Left cardiac atrium (tissue), 4 donors: ENCODE measurements around the gene SEC11C. TPM values are rescaled to one million over a fixed set of nuclear protein-coding genes. Genes with fewer than 3 reads are reported as not detected.

ENCODE experiments used
- ATAC-seq, 2 donors: fragments of 200-7000 bp; cut with Tn5 transposase; one replicate each; pipeline ENCODE4 v1.9.1; 2020; ENCODE audit warnings: mild to moderate bottlenecking in 2 of 2, moderate library complexity in 2 of 2
- DNase-seq: peaks from one replicate; pipeline ENCODE4 v3.0.0-alpha.2; 2020
- intact Hi-C, 2 donors: fragments of 100-400 bp; cut with DNase I; formaldehyde crosslinking; loops; one replicate each; pipeline versions ENCODE4 v1.14.1 to v1.15.1; 2022 to 2023
- long read RNA-seq: library from polyadenylated mRNA; unstranded; transcript quantifications from one replicate; pipeline ENCODE4 v2.0.0, GENCODE V29; 2021
- total RNA-seq, 2 donors: library from RNA; stranded (reverse); fragmentation: NEBNext Ultra II Directional; extraction: Animal tissue kit (Norgen Biotek cat#: 25700); gene quantifications; one replicate each; pipeline ENCODE4 v1.2.1, GENCODE V29; 2021
- donor health status: DM: no; HTN: yes; CAD: no.
- donor health status: DM: no; HTN: yes; CAD: no; lungs with severe emphysema.
- donor health status: DM: yes; HTN: yes; CAD: no.
- donor health status: Dilated cardiomyopathy.

Gene SEC11C
- 10 to 100 TPM; 35.0 to 43.9 TPM for total RNA-seq
- long read RNA-seq, partial matches to known transcripts = 0 of 6 reads
- long read RNA-seq, other reads (novel, unspliced or antisense) = 1 of 6 reads

DNA sequence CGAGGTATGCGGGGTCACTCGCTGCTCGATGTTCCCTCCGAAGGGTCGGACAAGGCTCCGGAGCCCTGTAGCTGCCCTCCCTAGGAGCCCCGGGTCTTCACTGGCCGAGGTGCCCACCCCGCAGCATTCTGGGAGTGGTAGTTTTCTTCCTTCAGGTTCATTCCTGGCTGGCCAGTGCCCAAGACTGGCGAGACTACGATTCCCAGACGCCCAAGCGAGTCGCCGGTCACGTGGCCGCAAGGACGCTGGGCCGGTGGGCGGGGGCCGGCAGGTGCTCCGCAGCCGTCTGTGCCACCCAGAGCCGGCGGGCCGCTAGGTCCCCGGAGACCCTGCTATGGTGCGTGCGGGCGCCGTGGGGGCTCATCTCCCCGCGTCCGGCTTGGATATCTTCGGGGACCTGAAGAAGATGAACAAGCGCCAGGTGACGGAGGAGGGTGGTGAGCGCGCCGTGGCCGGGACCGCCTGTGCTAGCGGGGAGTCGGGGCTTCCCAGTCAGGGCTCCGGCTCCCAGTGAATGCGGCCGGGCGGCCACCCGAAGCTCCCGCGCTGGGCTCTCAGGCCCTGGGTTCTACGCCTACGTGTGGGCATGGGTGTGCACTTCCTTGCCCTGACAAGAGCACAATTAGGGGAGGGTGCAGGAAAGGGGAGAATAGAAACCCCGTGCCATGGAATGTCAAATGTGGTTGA lies at the start of gene SEC11C:
SEC11C (plus strand) TSS at position 270 of the 687 bp plus-strand sequence; CDS start at position 335, 65 bp downstream.
- intact Hi-C loops = no loop called here
- DNase-seq (peak; percentile 98), ATAC-seq (peak; percentile 97 to 99)

- intact Hi-C loops = no loop called here
- ATAC-seq (no peak), DNase-seq (no peak)
These were observed 48.6 kb upstream of the SEC11C start for GRCh38 chr18:59090966-59091603.

DNA sequence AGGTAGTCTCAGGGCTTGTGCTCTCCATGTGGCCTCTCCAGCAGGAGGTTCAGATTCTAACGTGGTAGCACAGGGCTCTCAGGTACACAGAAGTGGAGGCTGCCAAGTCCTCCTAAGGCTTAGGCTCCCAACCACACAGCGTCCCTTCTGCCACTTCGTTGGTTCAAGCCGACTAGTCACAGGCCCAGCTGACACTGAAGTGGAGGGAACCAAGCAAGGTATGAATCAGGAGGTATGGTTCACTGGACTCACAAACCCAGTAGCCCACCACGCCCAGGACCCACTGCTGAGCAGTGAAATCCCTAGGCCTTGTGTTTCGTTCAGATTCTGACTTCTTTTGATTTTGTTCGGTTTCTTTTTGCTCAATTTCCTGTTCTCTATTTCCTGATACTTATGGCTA lies 46.0 kb upstream of the SEC11C start:
- intact Hi-C loops = no loop called here

GRCh38 chr18:59094569-59094968 lies 45.1 kb upstream of the SEC11C start:
- intact Hi-C loops = no loop called here
- DNase-seq (no peak), ATAC-seq (no peak)

More for the DNA sequence above, 46.0 kb upstream of the SEC11C start:
- DNase-seq = no peak
- ATAC-seq = no peak

GRCh38 chr18:59096098-59096789 lies 43.4 kb upstream of the SEC11C start:
- no peak for ATAC-seq
- intact Hi-C loops = no loop called here
- DNase-seq = no peak

DNA sequence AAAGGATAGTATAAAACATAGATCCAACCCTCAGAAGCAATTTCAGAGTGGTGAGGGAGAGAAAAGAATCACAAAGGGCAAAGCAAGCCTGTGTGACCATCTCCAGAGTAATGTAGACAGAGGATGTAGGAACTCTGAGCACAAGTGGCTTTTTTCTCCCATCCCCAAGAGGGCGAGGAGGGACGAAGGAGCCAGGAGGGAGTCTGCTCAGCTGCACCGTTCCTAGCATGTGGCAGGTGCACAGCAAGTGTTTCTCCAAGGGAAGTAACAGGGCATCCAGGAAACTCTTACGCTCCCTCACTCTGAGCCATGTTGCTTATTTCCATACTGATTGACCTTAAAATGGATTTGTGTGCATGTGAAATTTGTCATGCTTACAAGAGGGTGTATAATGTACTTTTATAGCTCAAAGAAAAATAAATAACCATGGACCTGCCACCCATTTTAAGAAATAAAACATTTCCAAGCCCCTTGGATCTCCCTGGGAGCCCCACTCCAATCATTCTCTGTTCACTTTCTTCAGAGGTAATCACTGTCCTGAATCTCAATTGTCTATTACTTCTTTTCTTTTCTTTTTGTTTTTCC lies 37.8 kb upstream of the SEC11C start:
- no peak for ATAC-seq
- intact Hi-C loops = no loop called here
- DNase-seq = no peak

- ATAC-seq (no peak), DNase-seq (no peak)
- intact Hi-C loops = no loop called here
These were observed 30.3 kb upstream of the SEC11C start for GRCh38 chr18:59109375-59109774.

- ATAC-seq (no peak), DNase-seq (no peak)
- intact Hi-C loops = no loop called here
These were observed 25.5 kb upstream of the SEC11C start for GRCh38 chr18:59114160-59114559.

- no peak for DNase-seq
- peak in 1 of 2 donors; percentile 96 for ATAC-seq
- intact Hi-C loops = no loop called here
These were observed 15.9 kb upstream of the SEC11C start for GRCh38 chr18:59123588-59124369.

DNA sequence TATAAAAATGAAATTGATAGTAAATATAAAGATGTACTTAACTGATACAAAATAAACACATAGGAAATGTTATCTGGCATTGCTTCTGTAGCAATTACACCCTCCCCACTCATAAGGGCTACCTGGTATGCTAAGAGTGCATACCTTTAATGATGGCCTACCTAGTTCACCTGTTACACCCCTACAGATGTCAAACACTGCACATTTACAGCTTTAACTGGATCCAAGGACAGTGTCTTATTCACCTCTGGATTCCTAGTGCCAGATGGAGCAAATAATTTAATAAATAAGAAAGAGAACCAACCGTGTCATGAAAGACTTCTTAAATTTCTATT lies 15.3 kb upstream of the SEC11C start:
- DNase-seq (no peak), ATAC-seq (no peak)
- intact Hi-C loops = no loop called here

- intact Hi-C loops = no loop called here
- ATAC-seq = no peak
- no peak for DNase-seq
These were observed 12.6 kb upstream of the SEC11C start for GRCh38 chr18:59127047-59127446.

- no peak for DNase-seq
- no peak for ATAC-seq
- intact Hi-C loops = no loop called here
These were observed 9.6 kb upstream of the SEC11C start for GRCh38 chr18:59129951-59130703.

- DNase-seq (no peak), ATAC-seq (no peak)
- intact Hi-C loops = no loop called here
These were observed 6.7 kb upstream of the SEC11C start for GRCh38 chr18:59132810-59133465.

DNA sequence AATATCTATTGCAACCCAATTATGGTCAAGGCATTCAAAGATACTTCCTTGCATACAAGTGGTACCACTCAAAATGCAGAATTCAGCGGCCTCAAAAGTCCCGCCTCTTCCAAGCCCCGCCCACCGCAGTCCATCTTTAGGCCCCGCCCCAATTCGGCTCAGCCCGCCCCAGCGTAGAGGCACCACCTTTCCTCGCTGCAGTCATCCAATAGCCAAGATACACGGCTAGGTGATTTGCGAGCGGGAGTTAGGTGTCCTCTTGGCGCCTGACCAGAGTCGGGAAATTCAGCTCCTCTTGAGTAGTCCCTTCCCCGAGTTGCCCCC lies 431 bp upstream of the SEC11C start:
- ATAC-seq (peak; percentile 92 to 96), DNase-seq (peak; percentile 90)
- intact Hi-C loops = no loop called here

- DNase-seq (no peak), ATAC-seq (peak; percentile 24 to 29)
- intact Hi-C loops = no loop called here
These were observed 710 bp downstream of the SEC11C start for GRCh38 chr18:59140302-59140885.

DNA sequence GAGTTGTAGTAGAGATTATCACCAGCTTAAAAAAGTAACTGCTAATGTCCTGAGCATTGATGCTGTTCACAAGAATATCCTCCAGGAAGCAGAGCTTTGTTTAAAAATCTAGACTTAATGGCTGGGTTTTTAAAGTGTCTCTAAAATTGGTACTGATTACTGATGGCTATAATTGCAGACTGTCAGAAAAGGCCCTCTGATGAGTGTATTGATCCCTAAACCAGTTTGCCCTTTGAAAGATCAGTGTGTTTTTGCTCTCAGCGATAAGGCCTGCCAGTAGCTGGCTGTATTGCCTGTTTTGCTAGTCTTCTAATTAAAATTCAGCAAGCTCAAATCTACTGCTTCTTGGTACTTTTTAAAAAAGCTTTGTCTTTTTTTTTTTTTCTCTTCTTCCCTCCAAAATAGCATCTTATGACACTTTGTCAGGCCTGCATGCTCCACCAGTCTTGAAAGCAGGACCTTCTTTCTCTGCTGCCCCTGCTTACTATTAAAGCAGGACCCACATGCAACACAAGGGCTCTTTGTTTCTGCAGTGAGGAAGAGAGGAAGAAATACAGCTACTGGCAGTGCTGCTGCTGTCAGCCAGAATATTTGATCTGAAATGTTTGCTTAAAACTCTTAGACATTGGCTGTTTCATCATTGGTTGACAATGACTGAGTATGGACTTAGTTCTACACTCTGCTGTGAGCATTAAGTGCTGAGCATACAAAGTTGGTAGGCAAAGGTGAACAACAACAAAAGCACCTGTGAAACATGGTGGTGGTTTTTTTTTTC lies 1.8 kb downstream of the SEC11C start:
- no peak for DNase-seq
- intact Hi-C loops = no loop called here
- ATAC-seq = no peak

DNA sequence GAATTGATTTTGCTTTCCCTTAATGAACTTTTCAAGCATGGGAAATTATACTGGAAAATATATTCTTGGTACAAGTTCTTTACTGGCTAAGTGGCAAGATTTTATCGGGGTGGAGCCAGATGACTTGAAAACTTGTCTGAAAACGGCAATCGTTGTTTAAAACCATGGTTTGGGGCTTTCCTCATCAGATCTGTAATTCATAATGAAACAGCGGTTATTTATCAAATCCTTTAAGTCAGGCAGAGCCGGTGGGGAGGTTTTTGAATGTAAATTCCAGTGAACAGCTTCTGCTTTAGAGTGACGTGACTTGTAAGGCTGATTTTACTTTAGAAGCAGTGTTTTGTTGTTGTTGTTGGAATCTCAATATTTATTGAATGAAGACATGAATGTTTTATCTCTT lies 2.6 kb downstream of the SEC11C start:
- ATAC-seq (no peak), DNase-seq (no peak)
- intact Hi-C loops = no loop called here
